HG03460 (cell line): ENCODE measurements around the gene CCDC141.
"Not testable (repeated sequence)": the region's sequence is repeated elsewhere in the genome, so short reads cannot be mapped to it uniquely, and the experiment has no call there.

Experiments used
- ATAC-seq: cut with Tn5 transposase; IDR thresholded peaks from one replicate; pipeline ENCODE4 v1.9.1; 2021; ENCODE audit not compliant: unreplicated experiment

CCDC141 gene

GRCh38 chr2:179049546-179050311 lies at the start of gene CCDC141:
TSS of gene CCDC141 (minus strand) at chr2:179050137. CDS start at chr2:179049941, 196 bp downstream.
- ATAC-seq: peak; percentile 72

GRCh38 chr2:179098080-179098689 lies 48.2 kb upstream of the CCDC141 start:
- ATAC-seq: no peak

GRCh38 chr2:179097131-179097530 lies 47.2 kb upstream of the CCDC141 start:
- no peak for ATAC-seq

- peak; percentile 100 for ATAC-seq
Observed at GRCh38 chr2:179096090-179096489, 46.2 kb upstream of the CCDC141 start.

- not testable (repeated sequence) for ATAC-seq
Observed at GRCh38 chr2:179092912-179093311, 43.0 kb upstream of the CCDC141 start.

- ATAC-seq: no peak
Observed at GRCh38 chr2:179082697-179083096, 32.8 kb upstream of the CCDC141 start.

- no peak for ATAC-seq
Observed at GRCh38 chr2:179081954-179082353, 32.0 kb upstream of the CCDC141 start.

- no peak for ATAC-seq
Observed at GRCh38 chr2:179072527-179072926, 22.6 kb upstream of the CCDC141 start.

- no peak for ATAC-seq
Observed at GRCh38 chr2:179071810-179072355, 21.9 kb upstream of the CCDC141 start.

- ATAC-seq: no peak
Observed at GRCh38 chr2:179070895-179071294, 21.0 kb upstream of the CCDC141 start.

- ATAC-seq: no peak
Observed at GRCh38 chr2:179069685-179070084, 19.7 kb upstream of the CCDC141 start.

GRCh38 chr2:179068991-179069643 lies 19.2 kb upstream of the CCDC141 start:
- ATAC-seq: no peak

- ATAC-seq: peak; percentile 86
Observed at GRCh38 chr2:179059026-179059700, 9.2 kb upstream of the CCDC141 start.

- ATAC-seq: no peak
Observed at GRCh38 chr2:179057737-179058136, 7.8 kb upstream of the CCDC141 start.

GRCh38 chr2:179053568-179053967 lies 3.6 kb upstream of the CCDC141 start:
- not testable (repeated sequence) for ATAC-seq

- no peak for ATAC-seq
Observed at GRCh38 chr2:179051250-179051649, 1.3 kb upstream of the CCDC141 start.

GRCh38 chr2:179050755-179051154 lies 818 bp upstream of the CCDC141 start:
- ATAC-seq: no peak

- ATAC-seq: peak; percentile 41
Observed at GRCh38 chr2:179049203-179049545, 763 bp downstream of the CCDC141 start.

GRCh38 chr2:179048099-179048498 lies 1.8 kb downstream of the CCDC141 start:
- no peak for ATAC-seq

GRCh38 chr2:179045602-179046001 lies 4.3 kb downstream of the CCDC141 start:
- ATAC-seq: not testable (repeated sequence)

- ATAC-seq: no peak
Observed at GRCh38 chr2:179044500-179044899, 5.4 kb downstream of the CCDC141 start.
